ENCODE measurements around the gene ANO3. TPM values are rescaled to one million over a fixed set of nuclear protein-coding genes. Genes with fewer than 3 reads are reported as not detected.

Gene ANO3
- total RNA-seq, 3 donors from 2014 or later (not counting 1 experiment from before 2014, with no cell fraction given) = not detected

DNA sequence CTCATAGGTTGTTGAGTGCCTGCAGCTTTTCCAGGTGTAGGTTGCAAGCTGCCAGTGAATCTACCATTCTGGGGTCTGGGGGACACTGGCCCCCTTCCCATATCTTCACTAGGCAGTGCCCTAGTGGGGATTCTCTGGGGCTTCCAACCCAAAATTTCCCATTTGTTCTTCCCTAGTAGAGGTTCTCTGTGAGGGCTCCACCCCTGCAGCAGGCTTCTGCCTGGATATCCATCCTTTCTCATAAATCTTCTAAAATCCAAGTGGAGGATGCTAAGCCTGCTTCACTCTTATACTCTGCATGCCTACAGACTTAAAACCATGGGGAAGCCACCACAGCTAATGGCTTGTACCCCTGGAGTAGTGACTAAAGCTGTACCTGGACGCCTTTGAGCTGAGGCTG lies 33.4 kb downstream of the ANO3 start:
- H3K4me3 Mint-ChIP-seq = no peak overlapping the region
- intact Hi-C loops (cut with micrococcal nuclease) = no loop called here
- Histone ChIP-seq H3K9me3 (ENCODE audit: control insufficient read depth, insufficient read depth, low read length) (peaks cover 9% of the 10 kb centered on the region), H3K4me1 (ENCODE audit: control insufficient read depth, insufficient read depth, low read length) (no peaks in the 10 kb centered on the region), H3K27me3 (ENCODE audit: control insufficient read depth, insufficient read depth, low read length) (no peaks in the 10 kb centered on the region), H3K4me3 (ENCODE audit: low read length) (no peak overlapping the region), H3K27ac (ENCODE audit: low read length) (no peak overlapping the region), H3K36me3 (ENCODE audit: control insufficient read depth, insufficient read depth, low read length) (no peaks in the 10 kb centered on the region)
- H3K9me3 Mint-ChIP-seq = peaks cover 7 to 20% of the 10 kb centered on the region in 2 donors
- no peak overlapping the region for H3K27ac Mint-ChIP-seq
- WGBS (ENCODE audit: insufficient coverage) = 85% methylated on average over 1 of the region's 1 CpG
- H3K36me3 Mint-ChIP-seq = peaks cover 4% of the 10 kb centered on the region
- no peaks in the 10 kb centered on the region for H3K4me1 Mint-ChIP-seq
- DNase-seq = no peak
- no peak for ATAC-seq
- TF ChIP-seq, protein P1, sequence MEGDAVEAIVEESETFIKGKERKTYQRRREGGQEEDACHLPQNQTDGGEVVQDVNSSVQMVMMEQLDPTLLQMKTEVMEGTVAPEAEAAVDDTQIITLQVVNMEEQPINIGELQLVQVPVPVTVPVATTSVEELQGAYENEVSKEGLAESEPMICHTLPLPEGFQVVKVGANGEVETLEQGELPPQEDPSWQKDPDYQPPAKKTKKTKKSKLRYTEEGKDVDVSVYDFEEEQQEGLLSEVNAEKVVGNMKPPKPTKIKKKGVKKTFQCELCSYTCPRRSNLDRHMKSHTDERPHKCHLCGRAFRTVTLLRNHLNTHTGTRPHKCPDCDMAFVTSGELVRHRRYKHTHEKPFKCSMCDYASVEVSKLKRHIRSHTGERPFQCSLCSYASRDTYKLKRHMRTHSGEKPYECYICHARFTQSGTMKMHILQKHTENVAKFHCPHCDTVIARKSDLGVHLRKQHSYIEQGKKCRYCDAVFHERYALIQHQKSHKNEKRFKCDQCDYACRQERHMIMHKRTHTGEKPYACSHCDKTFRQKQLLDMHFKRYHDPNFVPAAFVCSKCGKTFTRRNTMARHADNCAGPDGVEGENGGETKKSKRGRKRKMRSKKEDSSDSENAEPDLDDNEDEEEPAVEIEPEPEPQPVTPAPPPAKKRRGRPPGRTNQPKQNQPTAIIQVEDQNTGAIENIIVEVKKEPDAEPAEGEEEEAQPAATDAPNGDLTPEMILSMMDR (IDR thresholded peaks at IDR 0.05) = no peak
- no peaks in the 10 kb centered on the region for H3K27me3 Mint-ChIP-seq (ENCODE audit: low read depth in 2 of 2)

- no peaks in the 10 kb centered on the region for H3K27me3 ChIP-seq (ENCODE audit: control insufficient read depth, insufficient read depth, low read length)
- TF ChIP-seq, protein P1 (IDR thresholded peaks at IDR 0.05) = no peak
- H3K4me3 ChIP-seq (ENCODE audit: low read length) = no peak overlapping the region
- Mint-ChIP-seq H3K9me3 (peaks cover 11 to 31% of the 10 kb centered on the region in 2 donors), H3K27ac (no peak overlapping the region), H3K36me3 (no peaks in the 10 kb centered on the region), H3K4me3 (no peak overlapping the region), H3K27me3 (ENCODE audit: low read depth in 2 of 2) (no peaks in the 10 kb centered on the region), H3K4me1 (no peaks in the 10 kb centered on the region)
- no peaks in the 10 kb centered on the region for H3K4me1 ChIP-seq (ENCODE audit: control insufficient read depth, insufficient read depth, low read length)
- DNase-seq (no peak), ATAC-seq (no peak)
- intact Hi-C loops (cut with micrococcal nuclease) = no loop called here
- H3K9me3 ChIP-seq (ENCODE audit: control insufficient read depth, insufficient read depth, low read length) = no peaks in the 10 kb centered on the region
- no peak overlapping the region for H3K27ac ChIP-seq (ENCODE audit: low read length)
- 100% methylated on average over 1 of the region's 1 CpG for WGBS (ENCODE audit: insufficient coverage)
- H3K36me3 ChIP-seq (ENCODE audit: control insufficient read depth, insufficient read depth, low read length) = no peaks in the 10 kb centered on the region
These were observed 45.7 kb downstream of the ANO3 start for GRCh38 chr11:26377619-26378018.

- ATAC-seq (no peak), DNase-seq (no peak)
- Mint-ChIP-seq H3K27me3 (ENCODE audit: low read depth in 2 of 2) (no peaks in the 10 kb centered on the region), H3K4me1 (no peaks in the 10 kb centered on the region), H3K4me3 (no peak overlapping the region), H3K36me3 (no peaks in the 10 kb centered on the region), H3K9me3 (peaks cover 8 to 9% of the 10 kb centered on the region in 2 donors), H3K27ac (no peak overlapping the region)
- H3K27me3 ChIP-seq (ENCODE audit: control insufficient read depth, insufficient read depth, low read length) = no peaks in the 10 kb centered on the region
- intact Hi-C loops (cut with micrococcal nuclease) = no loop called here
- no peaks in the 10 kb centered on the region for H3K4me1 ChIP-seq (ENCODE audit: control insufficient read depth, insufficient read depth, low read length)
- no peaks in the 10 kb centered on the region for H3K36me3 ChIP-seq (ENCODE audit: control insufficient read depth, insufficient read depth, low read length)
- 80% methylated on average over 1 of the region's 1 CpG for WGBS (ENCODE audit: insufficient coverage)
- H3K4me3 ChIP-seq (ENCODE audit: low read length) = no peak overlapping the region
- no peaks in the 10 kb centered on the region for H3K9me3 ChIP-seq (ENCODE audit: control insufficient read depth, insufficient read depth, low read length)
- TF ChIP-seq, protein P1 (IDR thresholded peaks at IDR 0.05) = no peak
- no peak overlapping the region for H3K27ac ChIP-seq (ENCODE audit: low read length)
These were observed 67.4 kb downstream of the ANO3 start for GRCh38 chr11:26399336-26399735.

- Histone ChIP-seq H3K4me1 (ENCODE audit: control insufficient read depth, insufficient read depth, low read length) (no peaks in the 10 kb centered on the region), H3K27ac (ENCODE audit: low read length) (no peak overlapping the region), H3K36me3 (ENCODE audit: control insufficient read depth, insufficient read depth, low read length) (no peaks in the 10 kb centered on the region), H3K9me3 (ENCODE audit: control insufficient read depth, insufficient read depth, low read length) (no peaks in the 10 kb centered on the region), H3K27me3 (ENCODE audit: control insufficient read depth, insufficient read depth, low read length) (no peaks in the 10 kb centered on the region), H3K4me3 (ENCODE audit: low read length) (no peak overlapping the region)
- H3K4me1 Mint-ChIP-seq = no peaks in the 10 kb centered on the region
- 78% methylated on average over 5 of the region's 5 CpGs for WGBS (ENCODE audit: insufficient coverage)
- no peak overlapping the region for H3K4me3 Mint-ChIP-seq
- intact Hi-C loops (cut with micrococcal nuclease) = no loop called here
- no peak for ATAC-seq
- no peaks in the 10 kb centered on the region for H3K36me3 Mint-ChIP-seq
- peaks cover 4 to 16% of the 10 kb centered on the region in 2 donors for H3K9me3 Mint-ChIP-seq
- TF ChIP-seq, protein P1 (IDR thresholded peaks at IDR 0.05) = no peak
- DNase-seq = no peak
- H3K27ac Mint-ChIP-seq = no peak overlapping the region
- no peaks in the 10 kb centered on the region for H3K27me3 Mint-ChIP-seq (ENCODE audit: low read depth in 2 of 2)
These were observed 78.9 kb downstream of the ANO3 start for GRCh38 chr11:26410706-26411366.

All from natural killer cell (primary cell).